HG02938 (cell line): ENCODE measurements around the gene GGT7.

Experiments used
- ATAC-seq: cut with Tn5 transposase; IDR thresholded peaks from one replicate; pipeline ENCODE4 v1.9.1; 2021; ENCODE audit warnings: mild to moderate bottlenecking, moderate library complexity; ENCODE audit not compliant: unreplicated experiment

The GGT7 gene

DNA sequence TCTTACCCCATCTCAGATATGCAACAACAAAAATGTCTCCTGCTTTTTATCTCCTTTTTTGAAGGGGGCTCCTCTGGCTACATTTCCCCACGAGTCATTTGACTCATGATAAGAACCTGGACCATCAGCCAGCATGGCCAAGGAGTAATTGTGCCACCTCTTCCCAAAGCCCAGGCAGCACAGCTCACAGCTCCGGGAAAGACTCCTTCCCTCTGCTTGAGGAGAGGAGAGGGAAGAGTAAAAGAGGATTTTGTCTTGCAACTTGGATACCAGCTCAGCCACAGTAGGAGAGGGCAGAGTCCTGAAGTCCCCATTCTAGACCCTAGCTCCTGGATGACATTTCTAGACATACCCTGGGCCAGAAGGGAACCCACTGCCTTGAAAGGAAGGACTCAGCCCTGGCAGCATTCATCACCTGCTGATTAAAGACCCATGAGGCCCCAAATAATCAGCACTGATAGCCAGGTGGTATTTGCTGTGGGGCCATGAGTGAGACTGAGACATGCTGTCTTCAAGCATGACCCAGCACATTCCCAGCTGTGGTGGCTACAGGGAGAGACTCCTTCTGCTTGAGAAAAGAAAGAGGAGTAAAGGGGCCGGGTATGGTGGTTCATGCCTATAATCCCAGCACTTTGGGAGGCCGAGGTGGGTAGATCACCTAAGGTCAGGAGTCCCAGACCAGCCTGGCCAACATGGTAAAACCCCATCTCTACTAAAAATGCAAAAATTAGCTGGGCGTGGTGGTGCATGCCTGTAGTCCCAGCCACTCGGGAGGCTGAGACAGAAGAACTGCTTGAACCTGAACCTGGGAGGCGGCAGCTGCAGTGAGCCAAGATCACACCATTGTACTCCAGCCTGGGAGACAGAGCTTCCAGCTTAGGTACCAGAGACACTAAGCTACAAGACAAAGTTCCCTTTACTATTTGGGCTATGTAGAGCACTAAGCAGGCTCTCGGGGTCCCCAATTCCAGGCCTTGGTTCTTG, 75.4 kb downstream of the GGT7 start:
- no peak for ATAC-seq
